GM12892 (cell line): Measurements from ENCODE around the gene OR52I1.

Experiments
- POLR2A ChIP-seq: IDR thresholded peaks from 2 replicates; pipeline ENCODE4 v1.6.1; 2011; ENCODE audit warnings: low read depth, low read length, control low read depth
- POLR2AphosphoS5 ChIP-seq: IDR thresholded peaks from 2 replicates; pipeline ENCODE4 v1.6.1; 2011; ENCODE audit warnings: low read depth, low read length, control low read depth

DNA sequence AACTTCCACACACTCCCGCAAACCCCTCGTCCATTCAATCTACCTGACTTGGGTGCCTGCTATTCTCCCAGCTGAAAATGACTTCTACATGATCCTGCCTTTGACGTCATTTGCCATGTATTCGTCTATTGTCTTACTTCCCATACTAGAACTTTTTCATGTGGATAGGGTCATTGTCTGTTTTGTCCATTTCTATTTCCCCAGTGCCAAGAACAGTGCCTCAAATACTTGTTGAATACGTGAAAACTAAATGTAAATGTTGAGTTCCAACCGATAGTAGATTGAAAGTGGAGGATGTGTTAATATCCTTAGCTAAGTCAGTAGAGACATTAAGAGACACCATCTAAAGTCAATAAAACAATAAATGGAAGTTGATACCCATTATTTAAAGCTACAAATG, 13.3 kb downstream of the OR52I1 start:
- TF ChIP-seq POLR2A (no peak), POLR2AphosphoS5 (no peak)
